GM12878 (cell line): ENCODE measurements around the gene YIF1A. TPM values are rescaled to one million over a fixed set of nuclear protein-coding genes. Genes with fewer than 3 reads are reported as not detected.
A peak's percentile ranks its signal among the peaks of the same experiment; 100 is the strongest.

Experiments used
- IKZF1 ChIP-seq: fragments of 450-650 bp; conservative IDR thresholded peaks from 2 replicates; pipeline ENCODE4 v1.6.1; 2017; ENCODE audit warnings: antibody characterized with exemption, mild to moderate bottlenecking
- LARP7 ChIP-seq: fragments of 450-650 bp; IDR thresholded peaks from 2 replicates; pipeline ENCODE4 v1.6.1; 2017; ENCODE audit warnings: mild to moderate bottlenecking
- NFXL1 ChIP-seq: fragments of 450-650 bp; IDR thresholded peaks from 2 replicates; pipeline ENCODE4 v1.6.1; 2017; ENCODE audit warnings: antibody characterized with exemption, mild to moderate bottlenecking, borderline replicate concordance
- NFYA ChIP-seq: IDR thresholded peaks from 2 replicates; pipeline ENCODE4 v1.6.1; 2011; ENCODE audit warnings: low read depth, mild to moderate bottlenecking, low read length, improper control_type of control experiment, borderline replicate concordance
- NKRF ChIP-seq: fragments of 450-650 bp; conservative IDR thresholded peaks from 2 replicates; pipeline ENCODE4 v1.6.1; 2017; ENCODE audit warnings: mild to moderate bottlenecking, moderate library complexity
- NR2F1 ChIP-seq: fragments of 450-650 bp; conservative IDR thresholded peaks from 2 replicates; pipeline ENCODE4 v1.6.1; 2017; ENCODE audit warnings: mild to moderate bottlenecking
- PAX5 ChIP-seq: IDR thresholded peaks from 2 replicates; pipeline ENCODE4 v1.6.1; 2011; ENCODE audit warnings: low read depth, low read length, borderline replicate concordance
- PKNOX1 ChIP-seq: fragments of 450-650 bp; IDR thresholded peaks from 2 replicates; pipeline ENCODE4 v1.6.1; 2016; ENCODE audit warnings: mild to moderate bottlenecking
- PRDM15 ChIP-seq: fragments of 450-650 bp; formaldehyde crosslinking; IDR thresholded peaks from 2 replicates; pipeline ENCODE4 v1.4.0; 2020; ENCODE audit warnings: mild to moderate bottlenecking, moderate library complexity
- RAD21 ChIP-seq: IDR thresholded peaks from 2 replicates; pipeline ENCODE4 v1.6.1; 2011; ENCODE audit warnings: mild to moderate bottlenecking, low read depth, low read length, moderate library complexity; ENCODE audit not compliant: insufficient read depth
- RBBP5 ChIP-seq: fragments of 200-600 bp; sonication (generic); conservative IDR thresholded peaks from 2 replicates; pipeline ENCODE4 v1.6.1; 2016
- RCOR1 ChIP-seq: conservative IDR thresholded peaks from 2 replicates; pipeline ENCODE4 v1.6.1; 2012; ENCODE audit warnings: low read depth, low read length, improper control_type of control experiment
- SIN3A ChIP-seq: IDR thresholded peaks from 2 replicates; pipeline ENCODE4 v1.6.1; 2012; ENCODE audit warnings: low read depth, low read length, improper control_type of control experiment
- STAT1 ChIP-seq: fragments of 450-650 bp; conservative IDR thresholded peaks from 2 replicates; pipeline ENCODE4 v1.6.1; 2014; ENCODE audit warnings: antibody characterized with exemption, mild to moderate bottlenecking
- SUPT20H ChIP-seq: IDR thresholded peaks from 2 replicates; pipeline ENCODE4 v1.6.1; 2011; ENCODE audit warnings: low read depth, mild to moderate bottlenecking, low read length, moderate library complexity, borderline replicate concordance; ENCODE audit not compliant: control insufficient read depth
- TBL1XR1 ChIP-seq: IDR thresholded peaks from 2 replicates; pipeline ENCODE4 v1.6.1; 2012; ENCODE audit warnings: low read depth, low read length, improper control_type of control experiment
- TCF12 ChIP-seq: IDR thresholded peaks from 2 replicates; pipeline ENCODE4 v1.6.1; 2011; ENCODE audit warnings: low read depth, mild to moderate bottlenecking, low read length
- ZNF217 ChIP-seq: fragments of 450-650 bp; IDR thresholded peaks from 2 replicates; pipeline ENCODE4 v1.6.1; 2017; ENCODE audit warnings: antibody characterized with exemption, mild to moderate bottlenecking
- polyA plus RNA-seq, 11 experiments: library from polyadenylated mRNA; depleted of rRNA in 4 of 11; unstranded in 6 of 11; stranded (reverse) in 5 of 11; fragments of >200 nt; fragmentation: Nextera tagmentation in 4 of 11; fragmentation: Illumina TruSeq in 1 of 11; extraction: Ambion mirVana in 4 of 11; extraction: Trizol in 1 of 11; gene quantifications; 1 replicate in 1 of 11; 2 replicates in 10 of 11; pipeline versions ENCODE4 v1.2.1 to v1.2.3, GENCODE V29; 2011 to 2016; ENCODE audit warnings: inconsistent platforms in 2 of 11, missing spikeins in 2 of 11, low read depth in 1 of 11
- total RNA-seq, 4 experiments: library from RNA; depleted of rRNA in 3 of 4; stranded (reverse); fragments of >200 nt in 3 of 4; fragmentation: Illumina TruSeq in 1 of 4; extraction: Trizol in 1 of 4; gene quantifications; 2 replicates each; pipeline versions ENCODE4 v1.2.1 to v1.2.3, GENCODE V29; 2013 to 2021
- TF ChIP-seq, protein P1 (sequence below): fragments of 450-650 bp; IDR thresholded peaks from 2 replicates; pipeline ENCODE4 v1.6.1; 2014; ENCODE audit warnings: mild to moderate bottlenecking
- TF ChIP-seq, protein P2 (sequence below): IDR thresholded peaks from 2 replicates; pipeline ENCODE4 v1.6.1; 2012; ENCODE audit warnings: low read depth, low read length, improper control_type of control experiment

YIF1A gene
- total and polyA plus RNA-seq, 10 of the 15 experiments (the other 5 are each of a cell fraction or from before 2014, with no cell fraction given): 6.6 to 128 (median 71.7) TPM

GRCh38 chr11:66268244-66268951 is 20.5 kb downstream of the YIF1A start, which contains the start of gene RAB1B (continued):
- TF ChIP-seq SUPT20H (no peak), TBL1XR1 (peak; percentile 64; the same call in 1 of the 2 replicates), NR2F1 (peak; percentile 55; the same call in 1 of the 2 replicates), PAX5 (peak; percentile 55; the same call in 1 of the 2 replicates), LARP7 (no peak; the same call in 1 of the 2 replicates), PKNOX1 (no peak), IKZF1 (peak; percentile 95), NFYA (no peak), NFXL1 (no peak), RBBP5 (no peak), SIN3A (peak; percentile 59; the same call in 1 of the 2 replicates), NKRF (no peak; the same call in 1 of the 2 replicates), TCF12 (no peak), RCOR1 (no peak), PRDM15 (CRISPR knock-in tag) (no peak), STAT1 (no peak), ZNF217 (no peak), RAD21 (no peak)
- TF ChIP-seq, protein P1, sequence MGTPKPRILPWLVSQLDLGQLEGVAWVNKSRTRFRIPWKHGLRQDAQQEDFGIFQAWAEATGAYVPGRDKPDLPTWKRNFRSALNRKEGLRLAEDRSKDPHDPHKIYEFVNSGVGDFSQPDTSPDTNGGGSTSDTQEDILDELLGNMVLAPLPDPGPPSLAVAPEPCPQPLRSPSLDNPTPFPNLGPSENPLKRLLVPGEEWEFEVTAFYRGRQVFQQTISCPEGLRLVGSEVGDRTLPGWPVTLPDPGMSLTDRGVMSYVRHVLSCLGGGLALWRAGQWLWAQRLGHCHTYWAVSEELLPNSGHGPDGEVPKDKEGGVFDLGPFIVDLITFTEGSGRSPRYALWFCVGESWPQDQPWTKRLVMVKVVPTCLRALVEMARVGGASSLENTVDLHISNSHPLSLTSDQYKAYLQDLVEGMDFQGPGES: no peak
- TF ChIP-seq, protein P2, sequence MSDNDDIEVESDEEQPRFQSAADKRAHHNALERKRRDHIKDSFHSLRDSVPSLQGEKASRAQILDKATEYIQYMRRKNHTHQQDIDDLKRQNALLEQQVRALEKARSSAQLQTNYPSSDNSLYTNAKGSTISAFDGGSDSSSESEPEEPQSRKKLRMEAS: no peak; the same call in 1 of the 2 replicates
